Measurements from ENCODE around the gene RASL12.
"Not testable (repeated sequence)": the region's sequence is repeated elsewhere in the genome, so short reads cannot be mapped to it uniquely, and the experiment has no call there.

Gene RASL12

GRCh38 chr15:65074946-65075345, 7.2 kb upstream of the RASL12 start:
- not testable (repeated sequence) for H3K36me3 ChIP-seq (ENCODE audit: control insufficient read depth, insufficient read depth, low read length); H3K27me3 ChIP-seq (ENCODE audit: control insufficient read depth, insufficient read depth, low read length); H3K4me3 ChIP-seq (ENCODE audit: low read depth, low read length); H3K9ac ChIP-seq (ENCODE audit: low read depth, low read length); H3K27ac ChIP-seq (ENCODE audit: low read depth, low read length); H3K4me1 ChIP-seq (ENCODE audit: control insufficient read depth, insufficient read depth, low read length); H3K9me3 ChIP-seq (ENCODE audit: control insufficient read depth, insufficient read depth, low read length)

- Histone ChIP-seq H3K27ac (ENCODE audit: low read depth, low read length) (no peak overlapping the region), H3K27me3 (ENCODE audit: control insufficient read depth, insufficient read depth, low read length) (peaks cover under 1% of the 10 kb centered on the region; the same call in 1 of the 2 replicates), H3K9me3 (ENCODE audit: control insufficient read depth, insufficient read depth, low read length) (no peaks in the 10 kb centered on the region), H3K4me1 (ENCODE audit: control insufficient read depth, insufficient read depth, low read length) (peaks cover 5% of the 10 kb centered on the region), H3K4me3 (ENCODE audit: low read depth, low read length) (no peak overlapping the region), H3K36me3 (ENCODE audit: control insufficient read depth, insufficient read depth, low read length) (no peaks in the 10 kb centered on the region), H3K9ac (ENCODE audit: low read depth, low read length) (no peak overlapping the region)
Observed at GRCh38 chr15:65072617-65073016, 4.8 kb upstream of the RASL12 start.

GRCh38 chr15:65072027-65072426, 4.2 kb upstream of the RASL12 start:
- H3K27me3 ChIP-seq (ENCODE audit: control insufficient read depth, insufficient read depth, low read length), result peaks cover 5% of the 10 kb centered on the region; the same call in 1 of the 2 replicates
- H3K4me1 ChIP-seq (ENCODE audit: control insufficient read depth, insufficient read depth, low read length), result peaks cover 8% of the 10 kb centered on the region
- no peak overlapping the region for H3K4me3 ChIP-seq (ENCODE audit: low read depth, low read length)
- H3K36me3 ChIP-seq (ENCODE audit: control insufficient read depth, insufficient read depth, low read length), result no peaks in the 10 kb centered on the region
- H3K27ac ChIP-seq (ENCODE audit: low read depth, low read length), result no peak overlapping the region
- H3K9me3 ChIP-seq (ENCODE audit: control insufficient read depth, insufficient read depth, low read length), result no peaks in the 10 kb centered on the region
- H3K9ac ChIP-seq (ENCODE audit: low read depth, low read length), result no peak overlapping the region

GRCh38 chr15:65071381-65071811, 3.6 kb upstream of the RASL12 start:
- no peak overlapping the region for H3K27ac ChIP-seq (ENCODE audit: low read depth, low read length)

GRCh38 chr15:65069779-65070546, 2.2 kb upstream of the RASL12 start:
- peaks cover 5% of the 10 kb centered on the region; the same call in 1 of the 2 replicates for H3K27me3 ChIP-seq (ENCODE audit: control insufficient read depth, insufficient read depth, low read length)
- no peak overlapping the region for H3K27ac ChIP-seq (ENCODE audit: low read depth, low read length)
- no peaks in the 10 kb centered on the region for H3K9me3 ChIP-seq (ENCODE audit: control insufficient read depth, insufficient read depth, low read length)

More at GRCh38 chr15:65071381-65071811, 3.6 kb upstream of the RASL12 start:
- no peak overlapping the region for H3K4me3 ChIP-seq (ENCODE audit: low read depth, low read length)
- H3K4me1 ChIP-seq (ENCODE audit: control insufficient read depth, insufficient read depth, low read length), result peaks cover 14% of the 10 kb centered on the region
- H3K36me3 ChIP-seq (ENCODE audit: control insufficient read depth, insufficient read depth, low read length), result no peaks in the 10 kb centered on the region
- H3K9ac ChIP-seq (ENCODE audit: low read depth, low read length), result no peak overlapping the region
- peaks cover 5% of the 10 kb centered on the region; the same call in 1 of the 2 replicates for H3K27me3 ChIP-seq (ENCODE audit: control insufficient read depth, insufficient read depth, low read length)
- H3K9me3 ChIP-seq (ENCODE audit: control insufficient read depth, insufficient read depth, low read length), result no peaks in the 10 kb centered on the region

GRCh38 chr15:65069179-65069578, 1.4 kb upstream of the RASL12 start:
- H3K36me3 ChIP-seq (ENCODE audit: control insufficient read depth, insufficient read depth, low read length), result no peaks in the 10 kb centered on the region
- peaks cover 5% of the 10 kb centered on the region; the same call in 1 of the 2 replicates for H3K27me3 ChIP-seq (ENCODE audit: control insufficient read depth, insufficient read depth, low read length)
- H3K4me1 ChIP-seq (ENCODE audit: control insufficient read depth, insufficient read depth, low read length), result peaks cover 19% of the 10 kb centered on the region
- no peaks in the 10 kb centered on the region for H3K9me3 ChIP-seq (ENCODE audit: control insufficient read depth, insufficient read depth, low read length)
- no peak overlapping the region for H3K9ac ChIP-seq (ENCODE audit: low read depth, low read length)
- H3K27ac ChIP-seq (ENCODE audit: low read depth, low read length), result no peak overlapping the region
- H3K4me3 ChIP-seq (ENCODE audit: low read depth, low read length), result no peak overlapping the region

More at GRCh38 chr15:65069779-65070546, 2.2 kb upstream of the RASL12 start:
- Histone ChIP-seq H3K9ac (ENCODE audit: low read depth, low read length) (no peak overlapping the region), H3K36me3 (ENCODE audit: control insufficient read depth, insufficient read depth, low read length) (no peaks in the 10 kb centered on the region), H3K4me3 (ENCODE audit: low read depth, low read length) (no peak overlapping the region), H3K4me1 (ENCODE audit: control insufficient read depth, insufficient read depth, low read length) (peaks cover 19% of the 10 kb centered on the region)

GRCh38 chr15:65068403-65068788, 605 bp upstream of the RASL12 start:
- Histone ChIP-seq H3K27ac (ENCODE audit: low read depth, low read length) (peak overlapping the region; percentile 15), H3K4me1 (ENCODE audit: control insufficient read depth, insufficient read depth, low read length) (peaks cover 19% of the 10 kb centered on the region), H3K9me3 (ENCODE audit: control insufficient read depth, insufficient read depth, low read length) (no peaks in the 10 kb centered on the region), H3K4me3 (ENCODE audit: low read depth, low read length) (peak overlapping the region; percentile 63), H3K36me3 (ENCODE audit: control insufficient read depth, insufficient read depth, low read length) (no peaks in the 10 kb centered on the region), H3K27me3 (ENCODE audit: control insufficient read depth, insufficient read depth, low read length) (peaks cover 5% of the 10 kb centered on the region; the same call in 1 of the 2 replicates), H3K9ac (ENCODE audit: low read depth, low read length) (no peak overlapping the region)

DNA sequence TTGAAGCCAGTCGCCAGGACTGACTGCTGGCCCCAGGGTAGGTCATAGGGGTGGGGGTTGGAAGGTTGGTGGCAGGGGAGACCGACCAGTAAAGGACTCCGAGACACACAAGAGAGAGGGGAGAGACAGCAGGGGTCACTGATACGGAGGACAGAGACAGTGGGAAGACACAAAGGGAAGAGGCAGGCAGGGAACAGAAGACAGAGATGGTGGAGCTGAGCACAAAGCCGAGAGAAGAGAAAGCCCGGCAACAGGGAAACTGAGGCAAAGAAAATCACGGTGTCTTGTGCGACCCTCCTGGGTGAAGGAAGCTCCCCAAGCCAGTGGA, 510 bp downstream of the RASL12 start:
- peak overlapping the region; percentile 37; the same call in 1 of the 2 replicates for H3K9ac ChIP-seq (ENCODE audit: low read depth, low read length)
- H3K4me1 ChIP-seq (ENCODE audit: control insufficient read depth, insufficient read depth, low read length), result peaks cover 19% of the 10 kb centered on the region
- peaks cover 5% of the 10 kb centered on the region; the same call in 1 of the 2 replicates for H3K27me3 ChIP-seq (ENCODE audit: control insufficient read depth, insufficient read depth, low read length)
- peak overlapping the region; percentile 63 for H3K4me3 ChIP-seq (ENCODE audit: low read depth, low read length)
- H3K9me3 ChIP-seq (ENCODE audit: control insufficient read depth, insufficient read depth, low read length), result no peaks in the 10 kb centered on the region
- H3K27ac ChIP-seq (ENCODE audit: low read depth, low read length), result peak overlapping the region; percentile 86
- H3K36me3 ChIP-seq (ENCODE audit: control insufficient read depth, insufficient read depth, low read length), result no peaks in the 10 kb centered on the region

DNA sequence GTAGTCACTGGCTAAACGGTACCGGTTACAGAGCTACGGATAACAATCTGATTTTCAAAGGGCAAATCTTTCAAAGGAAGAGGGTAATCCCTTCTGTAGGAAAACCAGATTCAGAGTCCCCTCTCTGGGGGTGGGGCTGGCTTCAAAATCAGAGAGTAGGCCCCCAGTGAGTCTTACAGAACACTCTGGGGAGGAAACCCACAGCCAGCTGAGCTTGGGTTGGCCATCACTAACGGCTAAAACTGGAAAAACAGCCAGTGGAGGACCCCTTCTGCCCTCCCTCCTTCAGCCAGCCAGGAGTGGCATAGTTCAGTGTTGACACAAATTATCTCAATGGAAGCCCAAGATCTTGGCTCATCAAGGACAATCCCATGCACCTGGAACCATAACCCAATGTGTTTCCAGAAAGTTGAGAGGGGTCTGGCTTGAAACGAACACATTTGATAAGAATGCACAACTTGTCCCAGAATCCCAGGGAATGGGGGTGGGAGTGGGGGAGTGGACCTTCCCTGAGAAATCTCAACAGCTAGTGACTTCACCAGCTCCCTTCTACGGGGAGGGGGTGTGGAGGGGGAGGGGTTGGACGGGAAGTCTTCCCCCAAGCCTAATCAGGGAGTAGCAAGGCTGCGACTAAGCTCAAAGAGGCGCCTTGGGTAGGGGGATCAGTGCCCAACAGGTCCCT, 1.0 kb downstream of the RASL12 start:
- Histone ChIP-seq H3K36me3 (ENCODE audit: control insufficient read depth, insufficient read depth, low read length) (no peaks in the 10 kb centered on the region), H3K9ac (ENCODE audit: low read depth, low read length) (peak overlapping the region; percentile 37; the same call in 1 of the 2 replicates), H3K4me3 (ENCODE audit: low read depth, low read length) (peak overlapping the region; percentile 63), H3K4me1 (ENCODE audit: control insufficient read depth, insufficient read depth, low read length) (peaks cover 19% of the 10 kb centered on the region), H3K27ac (ENCODE audit: low read depth, low read length) (peak overlapping the region; percentile 86), H3K27me3 (ENCODE audit: control insufficient read depth, insufficient read depth, low read length) (peaks cover 5% of the 10 kb centered on the region; the same call in 1 of the 2 replicates), H3K9me3 (ENCODE audit: control insufficient read depth, insufficient read depth, low read length) (no peaks in the 10 kb centered on the region)

- no peaks in the 10 kb centered on the region for H3K36me3 ChIP-seq (ENCODE audit: control insufficient read depth, insufficient read depth, low read length)
- H3K27me3 ChIP-seq (ENCODE audit: control insufficient read depth, insufficient read depth, low read length), result peaks cover 5% of the 10 kb centered on the region; the same call in 1 of the 2 replicates
- no peak overlapping the region for H3K4me3 ChIP-seq (ENCODE audit: low read depth, low read length)
- no peaks in the 10 kb centered on the region for H3K9me3 ChIP-seq (ENCODE audit: control insufficient read depth, insufficient read depth, low read length)
- H3K4me1 ChIP-seq (ENCODE audit: control insufficient read depth, insufficient read depth, low read length), result peaks cover 19% of the 10 kb centered on the region
- peak overlapping the region; percentile 86 for H3K27ac ChIP-seq (ENCODE audit: low read depth, low read length)
- H3K9ac ChIP-seq (ENCODE audit: low read depth, low read length), result no peak overlapping the region
Observed at GRCh38 chr15:65066001-65066634, 1.7 kb downstream of the RASL12 start.
